Lung microvascular endothelial cell (primary cell): Measurements from ENCODE around the gene STK33. TPM values are rescaled to one million over a fixed set of nuclear protein-coding genes. Genes with fewer than 3 reads are reported as not detected.

Experiments
- DNase-seq, 2 donors: peaks; one replicate each; pipeline versions ENCODE4 v3.0.0 to v3.0.0-alpha.2; 2010; ENCODE audit warnings: low read depth in 2 of 2
- total RNA-seq: library from RNA; depleted of rRNA; stranded (reverse); fragments of >200 nt; gene quantifications from 2 replicates; pipeline ENCODE4 v1.2.1, GENCODE V29; 2014

The STK33 gene
- total RNA-seq, 1 donor from 2014 or later = 0.99 TPM

GRCh38 chr11:8442301-8442700, 151.7 kb downstream of the STK33 start:
- DNase-seq = no peak

- DNase-seq = no peak
Measured at GRCh38 chr11:8440649-8441048, 153.4 kb downstream of the STK33 start.

DNA sequence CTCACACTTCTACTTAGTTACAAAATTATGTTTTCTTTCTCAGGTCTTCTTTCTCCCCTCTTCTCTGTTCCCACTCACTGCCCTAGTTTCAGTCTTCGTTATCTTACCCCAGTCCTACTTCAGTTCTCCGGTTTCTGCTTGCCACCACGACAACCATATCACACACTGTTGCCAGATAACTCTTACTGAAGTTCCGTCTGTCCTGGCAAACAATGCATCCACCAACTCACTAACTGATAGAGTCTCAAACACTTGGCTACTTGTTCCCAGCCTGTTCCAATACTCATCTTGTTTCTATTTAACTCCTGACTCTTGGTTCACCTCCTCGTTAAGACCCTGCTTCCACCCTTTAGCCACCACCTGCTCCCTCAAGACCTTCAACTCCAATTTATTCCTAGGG, 164.5 kb downstream of the STK33 start:
- no peak for DNase-seq

GRCh38 chr11:8426076-8426475, 168.0 kb downstream of the STK33 start:
- DNase-seq = no peak

- no peak for DNase-seq
Measured at GRCh38 chr11:8415195-8415594, 178.8 kb downstream of the STK33 start.

DNA sequence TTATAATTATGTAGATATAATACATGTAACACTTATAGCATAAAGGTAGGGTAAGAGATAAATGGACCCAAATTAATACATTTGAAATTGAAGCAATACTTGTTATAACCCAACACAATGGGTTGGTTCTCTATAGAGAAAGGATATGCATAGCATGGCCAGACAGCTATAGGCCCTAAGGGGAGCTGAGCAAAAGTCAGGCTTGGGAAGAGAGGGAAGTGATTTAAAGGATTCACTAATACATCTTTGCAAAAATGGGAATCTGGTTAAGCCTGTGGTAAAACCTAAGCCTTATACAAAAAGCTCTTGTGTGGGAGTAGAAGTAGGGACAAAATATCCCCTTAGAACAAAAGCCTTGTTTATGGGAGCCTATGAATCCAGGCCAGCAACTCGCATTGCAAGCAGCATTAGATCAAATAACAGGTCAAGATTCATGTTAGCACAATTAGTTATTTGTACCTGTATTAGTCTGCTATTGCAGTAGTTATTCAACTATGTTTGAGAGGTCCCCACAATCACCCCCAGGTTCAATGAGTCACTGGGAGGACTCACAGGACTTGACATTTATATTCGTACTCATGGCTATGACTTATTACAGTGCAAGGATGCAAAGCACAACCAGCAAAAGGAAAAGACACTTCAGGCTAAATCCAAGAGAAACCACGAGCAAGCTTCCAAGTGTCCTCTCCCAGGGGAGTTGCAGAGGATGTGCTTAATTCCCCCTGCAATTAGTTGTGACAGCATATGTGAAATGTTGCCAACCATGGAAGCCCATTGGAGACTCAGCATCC, 185.7 kb downstream of the STK33 start:
- DNase-seq = no peak

- DNase-seq = peak; percentile 20 to 34
Measured at GRCh38 chr11:8403310-8403709, 190.7 kb downstream of the STK33 start.

DNA sequence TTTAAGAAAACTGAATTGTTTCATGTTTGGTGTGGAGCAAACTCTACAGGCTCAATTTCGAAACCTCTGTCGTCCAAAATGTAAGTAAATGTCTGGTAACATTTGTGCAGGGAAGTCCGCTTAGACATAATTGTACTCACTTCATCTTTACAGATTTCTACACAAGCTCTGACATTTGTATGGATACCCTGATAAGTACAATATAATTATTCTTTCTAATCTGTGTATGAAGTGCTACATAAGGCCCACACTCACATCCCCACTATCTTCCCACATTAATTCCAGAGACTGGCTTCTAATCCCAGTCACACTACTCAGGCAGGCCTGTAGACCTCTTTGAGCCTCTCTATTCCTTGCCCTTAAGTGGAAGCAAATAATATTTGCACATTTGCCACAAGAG, 201.1 kb downstream of the STK33 start:
- DNase-seq = no peak

DNA sequence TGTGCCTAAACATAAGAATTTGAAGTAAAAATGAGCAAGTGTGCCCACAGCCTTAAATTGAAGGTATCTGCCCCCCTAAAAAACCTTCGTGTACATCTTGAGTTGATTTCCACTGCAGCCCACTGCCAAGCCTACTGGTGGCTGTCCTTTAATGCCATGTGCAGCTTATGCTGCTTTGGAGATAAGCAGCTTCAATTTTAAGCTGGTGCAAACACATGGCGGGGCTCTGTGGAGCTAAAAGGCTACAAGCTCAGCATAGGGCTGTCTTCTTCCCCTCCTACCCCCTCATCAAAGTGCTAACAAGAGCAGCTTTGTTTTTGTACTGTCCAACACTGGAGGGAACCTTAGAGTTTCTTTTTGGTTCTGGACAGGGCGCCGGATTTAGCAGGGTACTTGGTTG, 201.9 kb downstream of the STK33 start:
- no peak for DNase-seq

GRCh38 chr11:8390851-8391612, 203.0 kb downstream of the STK33 start:
- no peak for DNase-seq

GRCh38 chr11:8389029-8389996, 204.7 kb downstream of the STK33 start:
- DNase-seq = peak in 1 of 2 donors; percentile 40

DNA sequence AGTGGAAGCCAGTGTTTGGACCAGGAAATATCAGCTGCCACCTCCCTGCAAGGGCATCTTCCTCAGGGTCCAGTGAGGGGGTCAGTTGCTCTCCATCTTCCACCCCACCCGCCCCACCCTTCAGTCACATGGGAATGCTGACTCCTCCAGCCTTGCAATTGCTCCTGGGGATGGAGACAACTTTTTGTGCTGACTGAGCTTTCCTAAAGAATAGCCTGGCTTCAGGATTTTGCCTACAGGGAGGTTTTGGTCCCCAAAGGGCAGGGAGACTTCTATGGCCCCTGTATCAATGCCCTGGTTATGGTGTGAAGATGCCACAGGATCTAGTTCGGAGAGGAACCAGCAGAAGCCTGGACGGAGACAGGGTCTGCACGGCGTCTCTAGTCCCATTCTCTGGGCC, 206.3 kb downstream of the STK33 start:
- no peak for DNase-seq

GRCh38 chr11:8387141-8387540, 206.9 kb downstream of the STK33 start:
- no peak for DNase-seq

DNA sequence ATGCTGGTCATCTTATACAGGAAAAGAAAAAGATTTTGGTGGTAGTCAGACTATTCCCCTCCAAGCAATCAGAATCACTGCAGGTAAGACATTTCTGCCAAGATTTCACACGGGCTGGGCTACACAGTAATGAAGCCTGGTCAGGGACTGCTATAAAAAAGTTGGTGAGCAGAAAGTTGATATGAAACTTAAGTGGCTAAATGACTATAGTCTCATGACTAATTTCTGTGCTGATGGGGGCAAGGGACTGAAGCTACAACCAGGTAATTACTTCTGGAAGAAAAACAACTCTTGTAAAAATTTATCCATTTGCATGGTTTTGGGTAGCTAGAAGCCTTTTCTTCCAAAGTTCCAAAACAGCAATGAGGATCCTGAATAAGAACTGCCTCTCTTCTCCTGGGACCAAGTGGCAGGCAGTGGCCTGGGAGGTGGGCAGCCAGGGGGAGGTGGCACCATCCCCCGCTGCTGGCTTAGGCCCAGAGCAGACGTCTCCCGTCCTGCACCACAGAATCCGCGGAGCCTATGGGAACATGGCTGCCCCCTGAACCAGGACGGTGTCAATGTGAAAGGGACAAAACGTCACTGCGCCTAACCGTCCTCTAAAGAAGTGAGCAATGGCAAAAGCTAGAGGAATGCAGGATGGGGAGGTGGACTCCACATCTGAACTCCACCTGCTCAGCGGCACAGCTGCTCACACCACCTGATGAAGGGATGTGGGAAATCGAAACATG, 207.7 kb downstream of the STK33 start:
- no peak for DNase-seq

DNA sequence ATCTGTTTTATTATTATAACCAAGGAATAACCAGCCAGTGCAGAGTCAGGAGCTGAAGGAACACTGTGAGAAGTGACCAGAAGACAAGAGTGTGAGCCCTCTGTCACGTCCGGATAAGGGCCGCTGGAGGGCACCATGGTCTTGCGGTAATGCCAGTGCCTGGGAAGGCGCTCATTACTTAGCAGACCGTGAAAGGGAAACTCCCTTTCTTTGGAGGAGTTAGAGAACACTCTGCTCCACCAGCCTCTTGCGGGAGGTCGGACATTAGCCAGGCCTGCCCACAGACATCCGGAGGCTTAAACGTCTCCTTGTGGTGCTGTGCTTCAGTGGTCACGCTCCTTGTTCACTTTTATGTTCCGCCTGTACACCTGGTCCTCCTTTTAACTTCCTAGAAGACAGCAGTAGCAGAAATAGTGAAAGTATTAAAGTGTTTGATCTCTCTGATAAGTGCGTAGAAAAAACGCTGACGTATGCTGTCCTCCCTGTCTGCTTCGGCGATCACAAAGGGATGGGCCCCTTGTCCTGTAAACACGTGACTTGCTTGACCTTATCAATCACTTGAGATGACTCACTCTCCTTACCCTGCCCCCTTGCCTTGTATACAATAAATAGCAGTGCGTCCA, 209.7 kb downstream of the STK33 start:
- DNase-seq = no peak

- DNase-seq = no peak
Measured at GRCh38 chr11:8383627-8384026, 210.4 kb downstream of the STK33 start.

DNA sequence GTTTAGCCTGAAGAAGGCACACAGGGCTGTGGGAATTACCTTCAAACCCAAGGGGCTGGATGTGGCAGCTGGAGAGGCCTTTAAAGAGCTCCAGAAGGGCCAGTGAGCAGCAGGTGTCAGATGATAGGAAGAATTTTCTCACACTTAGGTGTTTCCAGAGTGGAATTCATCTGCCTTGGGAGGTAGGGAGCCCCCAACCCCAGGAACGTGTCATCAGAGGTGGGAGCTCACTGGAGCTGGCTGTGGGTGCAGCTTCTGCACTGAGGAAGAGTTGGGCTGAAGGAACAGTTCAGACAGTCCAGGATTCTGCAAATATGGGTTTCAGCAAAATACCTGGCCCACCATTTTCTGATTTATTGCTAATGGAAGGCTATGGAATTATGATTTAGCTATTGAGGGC, 210.8 kb downstream of the STK33 start:
- DNase-seq = no peak

DNA sequence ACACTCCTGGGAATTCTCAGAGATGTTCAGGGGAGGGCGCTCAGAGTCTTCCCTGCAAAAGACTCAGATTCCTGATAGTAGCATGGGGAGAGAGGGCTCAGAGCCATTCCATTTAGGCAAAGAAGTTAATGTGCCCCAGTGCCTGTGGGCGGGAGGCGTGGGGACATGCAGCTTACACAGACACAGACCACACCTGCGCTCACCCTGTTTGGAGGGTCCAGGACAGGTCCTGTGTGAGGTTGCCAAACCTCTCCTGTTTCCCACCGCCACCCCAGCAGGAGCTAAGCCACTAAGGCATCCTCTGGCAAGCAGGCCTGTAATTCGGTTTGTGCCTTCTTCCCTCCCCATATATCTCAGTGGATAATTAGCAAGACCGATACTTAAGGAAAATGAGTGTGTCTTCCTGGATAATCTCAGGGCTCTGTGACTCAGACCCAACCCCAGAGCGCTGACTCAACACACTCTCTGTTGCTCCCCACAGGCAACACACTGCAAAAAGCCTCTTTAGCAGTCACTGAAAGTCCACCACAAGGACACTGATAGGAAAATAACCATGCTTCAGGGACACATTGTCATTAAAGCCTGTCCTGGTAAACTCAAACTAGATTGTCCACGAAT, 211.5 kb downstream of the STK33 start:
- peak in 1 of 2 donors; percentile 12 for DNase-seq

- DNase-seq = no peak
Measured at GRCh38 chr11:8381871-8382396, 212.1 kb downstream of the STK33 start.

GRCh38 chr11:8381343-8381742, 212.7 kb downstream of the STK33 start:
- no peak for DNase-seq
